Stimulated activated CD4-positive, alpha-beta T cell treated with anti-CD3 and anti-CD28 coated beads, Interleukin-15, amount 100 ng/mL, for 24 hours (primary cell): ENCODE measurements around the gene CHL1.
"Not testable (repeated sequence)": the region's sequence is repeated elsewhere in the genome, so short reads cannot be mapped to it uniquely, and the experiment has no call there.

Experiments used
- DNase-seq: peaks from one replicate; pipeline ENCODE4 v3.0.0-alpha.2; 2020

The CHL1 gene

GRCh38 chr3:347581-347980, 151.0 kb downstream of the CHL1 start:
- no peak for DNase-seq

- no peak for DNase-seq
Measured at GRCh38 chr3:350871-351371, 154.4 kb downstream of the CHL1 start.

GRCh38 chr3:352599-352998, 156.0 kb downstream of the CHL1 start:
- no peak for DNase-seq

- DNase-seq: no peak
Measured at GRCh38 chr3:353191-353739, 156.7 kb downstream of the CHL1 start.

GRCh38 chr3:354432-354831, 157.9 kb downstream of the CHL1 start:
- DNase-seq: peak; percentile 16

- DNase-seq: no peak
Measured at GRCh38 chr3:355622-356021, 159.1 kb downstream of the CHL1 start.

- DNase-seq: no peak
Measured at GRCh38 chr3:356952-357351, 160.4 kb downstream of the CHL1 start.

- no peak for DNase-seq
Measured at GRCh38 chr3:359672-360071, 163.1 kb downstream of the CHL1 start.

GRCh38 chr3:362681-363338, 166.2 kb downstream of the CHL1 start:
- no peak for DNase-seq

GRCh38 chr3:364287-364686, 167.7 kb downstream of the CHL1 start:
- DNase-seq: no peak

- DNase-seq: no peak
Measured at GRCh38 chr3:365268-365667, 168.7 kb downstream of the CHL1 start.

- DNase-seq: not testable (repeated sequence)
Measured at GRCh38 chr3:366253-366652, 169.7 kb downstream of the CHL1 start.

GRCh38 chr3:373193-373779, 176.7 kb downstream of the CHL1 start:
- no peak for DNase-seq

GRCh38 chr3:374459-374858, 177.9 kb downstream of the CHL1 start:
- no peak for DNase-seq

- no peak for DNase-seq
Measured at GRCh38 chr3:377158-377561, 180.6 kb downstream of the CHL1 start.

GRCh38 chr3:380801-381200, 184.2 kb downstream of the CHL1 start:
- DNase-seq: no peak

GRCh38 chr3:385151-385550, 188.6 kb downstream of the CHL1 start:
- DNase-seq: no peak

GRCh38 chr3:394775-395174, 198.2 kb downstream of the CHL1 start:
- DNase-seq: no peak

GRCh38 chr3:396293-396692, 199.7 kb downstream of the CHL1 start:
- no peak for DNase-seq

GRCh38 chr3:399647-400046, 203.1 kb downstream of the CHL1 start:
- DNase-seq: no peak

GRCh38 chr3:403826-404225, 207.3 kb downstream of the CHL1 start:
- no peak for DNase-seq

GRCh38 chr3:409011-409410, 212.4 kb downstream of the CHL1 start:
- DNase-seq: no peak

GRCh38 chr3:411226-411625, 214.7 kb downstream of the CHL1 start:
- no peak for DNase-seq

GRCh38 chr3:414063-414462, 217.5 kb downstream of the CHL1 start:
- DNase-seq: no peak
